Gastrocnemius medialis (tissue), 4 donors: ENCODE results near the gene POLE. TPM values are rescaled to one million over a fixed set of nuclear protein-coding genes. Genes with fewer than 3 reads are reported as not detected.

Source experiments
- ATAC-seq, 2 donors: fragments of 150-250 bp; one replicate each; pipeline ENCODE4 v1.9.1; 2016
- DNase-seq, 2 donors: peaks; one replicate each; pipeline ENCODE4 v3.0.0-alpha.2; 2019
- H3K27ac ChIP-seq, 4 donors: fragments of 200-600 bp; sonication (generic); 1 replicate in 1 of 4; 2 replicates in 3 of 4; pipeline ENCODE4 v1.5.1; 2016 to 2018; ENCODE audit warnings: mild to moderate bottlenecking in 2 of 4, moderate library complexity in 1 of 4
- H3K27me3 ChIP-seq, 3 donors: fragments of 200-600 bp; sonication (generic) in 2 of 3; 1 replicate in 1 of 3; 2 replicates in 2 of 3; pipeline versions ENCODE4 v1.5.1 to v1.6.0; 2016 to 2019; ENCODE audit warnings: mild to moderate bottlenecking in 1 of 3, moderate library complexity in 1 of 3
- H3K36me3 ChIP-seq, 2 donors: fragments of 200-600 bp; sonication (generic) in 1 of 2; one replicate each; pipeline ENCODE4 v1.5.1; 2017 to 2018
- H3K4me1 ChIP-seq, 2 donors: fragments of 200-600 bp; sonication (generic) in 1 of 2; one replicate each; pipeline ENCODE4 v1.5.1; 2016 to 2017; ENCODE audit warnings: mild to moderate bottlenecking in 2 of 2
- H3K4me3 ChIP-seq, 4 donors: fragments of 200-600 bp; sonication (generic) in 3 of 4; 1 replicate in 1 of 4; 2 replicates in 3 of 4; pipeline ENCODE4 v1.5.1; 2016 to 2019; ENCODE audit warnings: mild to moderate bottlenecking in 2 of 4
- H3K9me3 ChIP-seq, 3 donors: fragments of 200-600 bp; sonication (generic) in 2 of 3; 1 replicate in 1 of 3; 2 replicates in 2 of 3; pipeline ENCODE4 v1.5.1; 2016 to 2019
- POLR2A ChIP-seq, 2 donors: fragments of 450-650 bp; IDR thresholded peaks; one replicate each; pipeline ENCODE4 v1.6.1; 2017; ENCODE audit warnings: antibody characterized with exemption in 2 of 2, mild to moderate bottlenecking in 2 of 2, moderate library complexity in 2 of 2
- in situ Hi-C, 4 donors: fragments of 200-750 bp; cut with MboI; loops; one replicate each; pipeline versions ENCODE4 v1.15.0 to v1.8.0; 2017; ENCODE audit warnings: low sequenced_read_pairs in 4 of 4
- intact Hi-C: fragments of 100-400 bp; cut with DNase I; formaldehyde crosslinking; loops from one replicate; pipeline ENCODE4 v1.15.1; 2023; ENCODE audit warnings: low total_unique reads
- microRNA-seq, 2 donors: library from miRNA; unstranded; fragments of <30 nt; microRNA quantifications; one replicate each; pipeline ENCODE4, GENCODE V29; 2016; ENCODE audit warnings: borderline replicate concordance in 2 of 2
- total RNA-seq, 4 donors: library from RNA; depleted of rRNA; stranded (reverse); fragments of >200 nt; gene quantifications; one replicate each; pipeline versions ENCODE4 v1.1.0 to v1.2.3, GENCODE V29; 2016
- TF ChIP-seq, protein P1 (sequence below), 5 experiments: fragments of 450-650 bp in 3 of 5; fragments of 200-600 bp in 2 of 5; sonication (generic) in 2 of 5; IDR thresholded peaks in 4 of 5; conservative IDR thresholded peaks in 1 of 5; 1 replicate in 4 of 5; 2 replicates in 1 of 5; pipeline ENCODE4 v1.5.1; 2016 to 2019; ENCODE audit warnings: antibody characterized with exemption in 5 of 5, mild to moderate bottlenecking in 3 of 5, moderate library complexity in 3 of 5

POLE gene
- total RNA-seq, 4 donors from 2014 or later, result 7.1 to 18.7 (median 11.1) TPM

DNA sequence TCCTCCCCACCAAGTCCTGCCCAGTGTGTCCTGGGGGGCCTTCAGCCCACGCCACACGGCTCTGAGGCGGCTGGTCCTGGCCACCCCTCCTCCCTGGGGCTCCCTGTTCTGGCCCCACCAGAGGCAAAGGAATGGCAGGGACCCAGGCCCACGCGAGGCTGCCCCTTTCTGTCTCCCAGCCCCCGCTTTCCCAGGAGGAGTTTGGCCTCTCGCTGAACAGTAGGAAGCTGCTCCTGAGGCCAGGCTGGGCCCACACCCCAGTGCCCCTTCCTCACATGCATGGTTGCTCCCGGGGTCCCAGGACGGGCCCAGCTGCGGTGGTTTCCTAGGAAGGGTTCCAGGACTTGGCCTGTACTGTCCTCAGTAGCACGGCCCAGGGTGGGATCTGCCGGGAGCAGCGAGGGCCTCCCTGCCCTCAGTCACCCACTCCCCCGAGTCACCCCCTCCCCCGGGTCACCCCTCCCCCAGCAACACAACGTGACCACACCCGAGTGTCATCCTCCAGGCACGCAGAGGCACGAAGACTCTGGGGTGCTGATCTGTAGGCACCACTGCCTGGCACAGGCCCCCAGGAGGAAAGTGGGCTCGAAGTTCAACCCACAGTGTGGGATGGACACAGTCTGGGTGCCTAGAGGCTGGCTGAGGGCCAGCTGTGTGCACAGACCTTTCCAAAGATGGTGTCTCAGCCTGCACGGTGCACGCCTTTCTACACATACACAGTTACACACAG lies 109.8 kb downstream of the POLE start:
- H3K4me3 ChIP-seq, result no peak overlapping the region
- TF ChIP-seq, protein P1, sequence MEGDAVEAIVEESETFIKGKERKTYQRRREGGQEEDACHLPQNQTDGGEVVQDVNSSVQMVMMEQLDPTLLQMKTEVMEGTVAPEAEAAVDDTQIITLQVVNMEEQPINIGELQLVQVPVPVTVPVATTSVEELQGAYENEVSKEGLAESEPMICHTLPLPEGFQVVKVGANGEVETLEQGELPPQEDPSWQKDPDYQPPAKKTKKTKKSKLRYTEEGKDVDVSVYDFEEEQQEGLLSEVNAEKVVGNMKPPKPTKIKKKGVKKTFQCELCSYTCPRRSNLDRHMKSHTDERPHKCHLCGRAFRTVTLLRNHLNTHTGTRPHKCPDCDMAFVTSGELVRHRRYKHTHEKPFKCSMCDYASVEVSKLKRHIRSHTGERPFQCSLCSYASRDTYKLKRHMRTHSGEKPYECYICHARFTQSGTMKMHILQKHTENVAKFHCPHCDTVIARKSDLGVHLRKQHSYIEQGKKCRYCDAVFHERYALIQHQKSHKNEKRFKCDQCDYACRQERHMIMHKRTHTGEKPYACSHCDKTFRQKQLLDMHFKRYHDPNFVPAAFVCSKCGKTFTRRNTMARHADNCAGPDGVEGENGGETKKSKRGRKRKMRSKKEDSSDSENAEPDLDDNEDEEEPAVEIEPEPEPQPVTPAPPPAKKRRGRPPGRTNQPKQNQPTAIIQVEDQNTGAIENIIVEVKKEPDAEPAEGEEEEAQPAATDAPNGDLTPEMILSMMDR (IDR thresholded peaks at IDR 0.05 in 4 of 5, conservative IDR thresholded peaks at IDR 0.05 in 1 of 5), result no peak
- TF ChIP-seq POLR2A (IDR thresholded peaks at IDR 0.05), result no peak
- ATAC-seq (no peak), DNase-seq (no peak)
- H3K27me3 ChIP-seq, result no peaks in the 10 kb centered on the region
- H3K9me3 ChIP-seq, result no peaks in the 10 kb centered on the region
- peaks cover 0 to 39% of the 10 kb centered on the region in 2 donors for H3K36me3 ChIP-seq
- intact Hi-C loops (no loop called here), in situ Hi-C loops (no loop called here)
- no peak overlapping the region for H3K27ac ChIP-seq
- no peaks in the 10 kb centered on the region for H3K4me1 ChIP-seq

DNA sequence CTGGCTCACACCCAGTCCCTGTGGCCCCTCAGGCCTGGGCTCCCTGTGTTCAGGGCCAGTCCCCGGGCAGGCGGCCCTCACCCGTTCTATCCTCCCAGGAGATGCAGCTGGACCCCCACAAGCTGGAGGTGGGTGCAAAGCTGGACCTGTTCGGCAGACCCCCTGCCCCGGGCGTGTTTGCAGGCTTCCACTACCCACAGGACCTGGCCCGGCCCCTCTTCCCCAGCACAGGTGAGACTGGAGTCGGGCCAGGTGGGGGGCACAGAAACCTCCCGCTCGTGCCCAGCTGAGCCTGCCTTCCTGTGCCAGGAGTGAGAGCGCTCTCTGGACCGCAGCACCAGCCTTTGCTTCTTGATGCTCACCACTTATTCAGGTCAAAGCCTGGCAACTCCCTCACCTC lies 110.4 kb downstream of the POLE start:
- intact Hi-C loops (no loop called here), in situ Hi-C loops (no loop called here)
- H3K4me3 ChIP-seq, result no peak overlapping the region
- H3K27ac ChIP-seq, result no peak overlapping the region
- ATAC-seq (no peak), DNase-seq (no peak)
- H3K9me3 ChIP-seq, result no peaks in the 10 kb centered on the region
- TF ChIP-seq, protein P1 (IDR thresholded peaks at IDR 0.05 in 4 of 5, conservative IDR thresholded peaks at IDR 0.05 in 1 of 5), result no peak
- no peak for TF ChIP-seq POLR2A (IDR thresholded peaks at IDR 0.05)
- peaks cover 0 to 42% of the 10 kb centered on the region in 2 donors for H3K36me3 ChIP-seq
- no peaks in the 10 kb centered on the region for H3K27me3 ChIP-seq
- H3K4me1 ChIP-seq, result no peaks in the 10 kb centered on the region

DNA sequence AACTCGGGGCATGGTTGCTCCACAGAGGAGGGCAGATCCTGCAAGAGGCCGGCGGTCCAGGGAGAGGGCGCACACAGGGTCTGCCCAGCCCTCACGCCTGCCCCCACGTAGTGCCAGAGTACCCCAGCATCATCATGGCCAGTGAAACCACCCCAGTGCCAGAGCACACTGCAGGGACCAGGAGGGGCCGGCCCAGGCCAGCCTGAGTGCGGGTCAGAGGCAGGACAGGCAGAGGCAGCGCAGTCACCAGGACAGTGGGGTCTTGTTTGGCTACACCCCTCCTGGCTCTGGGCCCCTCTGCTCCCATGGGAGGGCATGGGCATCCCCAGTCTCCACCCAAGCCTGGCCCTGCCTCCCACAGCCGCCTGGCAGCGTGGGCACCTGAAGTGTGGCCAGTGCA lies 111.5 kb downstream of the POLE start:
- in situ Hi-C loops, result no loop called here
- no peak for ATAC-seq
- TF ChIP-seq, protein P1 (IDR thresholded peaks at IDR 0.05 in 4 of 5, conservative IDR thresholded peaks at IDR 0.05 in 1 of 5), result no peak
- no peak for TF ChIP-seq POLR2A (IDR thresholded peaks at IDR 0.05)
- no peaks in the 10 kb centered on the region for H3K4me1 ChIP-seq
- peaks cover 0 to 45% of the 10 kb centered on the region in 2 donors for H3K36me3 ChIP-seq
- H3K9me3 ChIP-seq, result no peaks in the 10 kb centered on the region
- intact Hi-C loops, result no loop called here
- H3K27ac ChIP-seq, result no peak overlapping the region
- no peak for DNase-seq
- no peak overlapping the region for H3K4me3 ChIP-seq
- no peaks in the 10 kb centered on the region for H3K27me3 ChIP-seq

DNA sequence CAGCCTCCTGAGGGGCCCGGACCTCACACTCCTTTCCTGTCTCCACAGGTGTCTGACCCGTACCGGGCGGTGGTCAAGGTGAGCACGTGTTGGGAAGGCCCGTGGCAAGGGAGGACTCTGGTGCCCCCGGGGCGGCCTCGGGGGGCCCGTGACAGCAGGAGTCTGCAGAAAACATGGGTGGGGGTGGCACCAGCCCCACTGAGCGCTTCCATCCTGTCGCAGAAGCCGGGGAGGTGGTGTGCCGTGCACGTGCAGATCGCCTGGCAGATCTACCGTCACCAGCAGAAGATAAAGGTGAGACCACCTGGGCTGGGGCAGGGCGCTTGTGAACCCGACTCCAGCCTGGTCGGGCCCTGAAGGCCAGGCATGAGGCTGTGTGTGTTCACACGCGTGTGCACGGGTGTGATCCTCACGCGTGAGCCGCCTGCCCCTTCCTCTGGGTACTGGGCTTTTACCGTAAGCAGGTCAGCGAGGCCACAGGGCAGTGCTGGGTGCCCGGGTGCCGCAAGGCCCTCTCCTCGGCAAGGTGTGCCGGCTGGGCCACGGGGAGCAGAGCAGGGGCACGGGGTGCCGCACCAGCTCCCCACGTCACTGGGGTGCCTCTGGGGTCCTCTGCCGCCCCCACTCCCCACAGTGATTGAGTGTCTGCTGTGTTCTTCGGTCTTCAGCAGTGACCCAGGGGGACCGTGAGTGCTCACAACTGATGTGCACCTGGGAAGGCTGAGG lies 112.7 kb downstream of the POLE start:
- TF ChIP-seq, protein P1 (IDR thresholded peaks at IDR 0.05 in 4 of 5, conservative IDR thresholded peaks at IDR 0.05 in 1 of 5), result no peak
- TF ChIP-seq POLR2A (IDR thresholded peaks at IDR 0.05), result no peak
- peaks cover 0 to 41% of the 10 kb centered on the region in 2 donors for H3K36me3 ChIP-seq
- H3K4me1 ChIP-seq, result no peaks in the 10 kb centered on the region
- ATAC-seq, result no peak
- DNase-seq, result no peak
- H3K27ac ChIP-seq, result no peak overlapping the region
- in situ Hi-C loops (no loop called here), intact Hi-C loops (no loop called here)
- no peak overlapping the region for H3K4me3 ChIP-seq
- H3K27me3 ChIP-seq, result no peaks in the 10 kb centered on the region
- no peaks in the 10 kb centered on the region for H3K9me3 ChIP-seq

Small RNA genes within 50 kb of the gene (microRNA-seq; reads per million reads assigned to microRNA genes)
- gene MIR6763, result 0 reads per million in 2 donors

Other genes starting within 250 kb of the POLE start
- gene FBRSL1, start 197.2 kb downstream of the POLE start, total RNA-seq, result 10 to 100 TPM in 3 of 4 donors, 1 to 10 TPM in 1; 8.4 to 29.4 (median 22.8) TPM
- gene LRCOL1, start 76.8 kb downstream of the POLE start, total RNA-seq, result under 1 TPM in 1 of 4 donors, not detected in 3; 0.83 TPM
- not detected for gene P2RX2, start 68.6 kb downstream of the POLE start, total RNA-seq
- 10 to 100 TPM; 16.0 to 44.8 (median 38.6) TPM for gene PXMP2, start 245 bp upstream of the POLE start, total RNA-seq
- 10 to 100 TPM; 36.6 to 75.1 (median 62.8) TPM for gene PGAM5, start 23.5 kb upstream of the POLE start, total RNA-seq
- gene ANKLE2, start 74.5 kb upstream of the POLE start, total RNA-seq, result 10 to 100 TPM; 29.6 to 44.9 (median 34.6) TPM
- gene GOLGA3, start 141.5 kb upstream of the POLE start, total RNA-seq, result 10 to 100 TPM; 30.0 to 50.0 (median 39.6) TPM
- 10 to 100 TPM; 10.8 to 19.6 (median 12.1) TPM for gene CHFR, start 200.3 kb upstream of the POLE start, total RNA-seq